HG02571 (cell line): ENCODE results near the gene LHX5.

Experiments
- ATAC-seq: cut with Tn5 transposase; IDR thresholded peaks from one replicate; pipeline ENCODE4 v1.9.1; 2021; ENCODE audit warnings: mild to moderate bottlenecking, moderate library complexity; ENCODE audit not compliant: unreplicated experiment

The LHX5 gene

DNA sequence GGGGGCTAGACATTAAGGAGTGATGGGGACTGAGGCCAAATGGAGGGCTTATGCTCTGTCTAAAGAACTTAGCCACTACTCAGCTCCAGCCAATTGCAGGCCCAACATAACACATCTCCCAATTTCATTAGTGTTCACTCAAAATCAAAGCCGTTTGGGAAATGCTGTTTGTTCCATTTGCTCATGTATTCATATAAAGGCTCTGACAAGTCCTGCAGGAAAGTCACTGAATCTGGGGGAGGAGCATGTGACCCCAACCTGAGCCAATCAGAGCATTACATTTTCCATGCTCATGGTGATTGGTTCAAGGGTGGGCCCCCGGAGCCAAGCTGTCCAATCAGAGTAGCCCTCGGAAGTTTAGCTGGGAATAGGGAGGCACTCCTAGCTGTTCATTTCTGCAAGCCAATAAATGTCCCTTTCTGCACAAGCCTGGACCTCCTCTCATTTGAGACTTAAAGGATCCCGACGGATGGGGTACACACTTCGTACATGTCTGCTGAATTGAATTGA lies 28.6 kb downstream of the LHX5 start:
- ATAC-seq: no peak

DNA sequence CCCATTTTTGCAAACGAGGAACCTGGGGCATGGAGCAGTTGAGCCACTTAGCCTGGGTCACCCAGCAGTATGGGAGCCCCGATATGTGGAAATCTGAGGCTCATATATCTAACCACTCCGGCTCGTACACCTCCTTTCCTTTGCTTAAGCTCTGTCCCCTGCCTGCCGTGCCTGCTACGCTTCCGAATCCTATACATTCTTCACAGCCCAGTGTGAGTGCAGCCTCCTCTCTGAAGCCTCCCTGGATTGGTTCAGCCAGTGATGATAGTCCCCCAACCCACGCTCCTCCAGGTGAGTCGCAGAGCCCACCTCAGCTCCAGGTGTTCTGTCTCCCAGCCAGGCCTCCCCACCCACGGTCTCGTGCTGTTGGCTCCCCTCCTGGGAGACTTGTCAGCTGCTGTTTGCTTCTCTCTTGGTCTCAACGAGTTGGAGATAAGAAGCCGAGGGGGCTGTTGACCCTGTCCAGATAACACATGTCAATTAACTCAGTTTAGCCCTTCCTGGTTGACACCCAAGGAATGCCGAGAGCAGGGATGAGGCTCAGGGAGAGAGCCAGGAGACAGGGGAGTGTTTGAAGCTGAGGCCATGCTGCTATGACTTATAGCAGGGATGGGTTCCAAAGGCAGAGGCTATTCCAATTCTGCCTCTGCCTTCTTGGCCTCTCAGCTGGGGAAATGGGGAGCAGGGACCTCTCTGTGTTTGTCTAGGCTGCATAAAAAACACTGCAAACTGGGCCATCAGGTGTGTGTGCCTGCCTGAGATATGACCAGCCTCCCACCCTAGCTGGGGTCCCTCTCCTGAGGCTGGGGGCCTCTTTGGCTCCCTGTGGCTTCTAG lies 30.5 kb downstream of the LHX5 start:
- ATAC-seq: no peak

DNA sequence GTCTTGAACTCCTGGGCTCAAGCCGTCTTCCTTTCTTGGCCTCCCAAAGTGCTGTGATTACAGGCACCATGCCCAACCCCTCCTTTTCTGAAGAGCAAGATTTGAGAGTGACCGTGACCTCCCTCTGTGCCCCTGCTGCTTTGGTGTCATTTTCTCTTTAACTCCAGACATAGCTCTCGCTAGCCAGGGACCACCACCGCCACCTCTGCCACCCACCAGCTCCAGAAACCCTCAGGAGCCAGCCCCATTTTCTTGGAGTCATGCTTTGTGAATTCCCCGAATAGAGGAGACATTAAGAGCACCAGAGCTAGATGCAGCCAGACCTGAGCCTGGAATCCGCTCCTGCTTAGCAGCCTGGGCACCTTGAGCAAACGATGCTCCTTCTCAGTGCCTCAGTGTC lies 31.3 kb downstream of the LHX5 start:
- no peak for ATAC-seq

DNA sequence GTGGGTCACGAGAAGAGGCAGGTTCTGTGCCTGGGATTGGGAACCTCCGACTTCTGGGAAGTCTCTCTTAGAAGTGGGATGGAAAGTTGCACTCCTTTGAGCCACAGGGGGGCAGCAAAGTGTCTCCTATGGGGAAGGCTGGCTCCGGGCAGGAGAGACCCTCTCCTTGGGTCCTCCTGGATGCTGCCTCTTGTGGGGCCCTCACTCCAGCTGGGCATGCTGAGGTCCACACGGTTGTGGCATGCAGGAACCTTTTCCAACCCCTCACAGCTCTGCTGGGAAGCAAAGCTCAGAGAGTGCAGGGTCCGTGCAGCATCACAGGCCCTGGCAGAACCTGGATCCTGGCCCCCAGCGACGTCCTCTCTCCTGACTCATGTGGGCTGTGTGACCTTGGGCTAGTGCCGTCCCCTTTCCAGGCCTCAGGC lies 32.1 kb downstream of the LHX5 start:
- ATAC-seq: no peak

DNA sequence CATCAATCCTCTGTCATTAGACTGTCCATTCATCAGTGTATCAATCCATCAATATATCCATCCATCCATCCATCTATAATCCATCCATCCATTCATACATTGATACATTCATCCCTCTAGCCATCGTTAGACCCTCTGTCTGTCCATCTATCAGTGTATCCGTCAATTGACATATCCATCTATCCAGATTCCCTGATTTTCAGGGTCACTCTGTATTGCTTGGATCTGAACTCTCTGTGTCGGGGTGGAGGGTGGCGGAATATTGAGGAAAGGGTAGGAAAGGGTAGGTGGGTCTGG lies 32.4 kb downstream of the LHX5 start:
- no peak for ATAC-seq

DNA sequence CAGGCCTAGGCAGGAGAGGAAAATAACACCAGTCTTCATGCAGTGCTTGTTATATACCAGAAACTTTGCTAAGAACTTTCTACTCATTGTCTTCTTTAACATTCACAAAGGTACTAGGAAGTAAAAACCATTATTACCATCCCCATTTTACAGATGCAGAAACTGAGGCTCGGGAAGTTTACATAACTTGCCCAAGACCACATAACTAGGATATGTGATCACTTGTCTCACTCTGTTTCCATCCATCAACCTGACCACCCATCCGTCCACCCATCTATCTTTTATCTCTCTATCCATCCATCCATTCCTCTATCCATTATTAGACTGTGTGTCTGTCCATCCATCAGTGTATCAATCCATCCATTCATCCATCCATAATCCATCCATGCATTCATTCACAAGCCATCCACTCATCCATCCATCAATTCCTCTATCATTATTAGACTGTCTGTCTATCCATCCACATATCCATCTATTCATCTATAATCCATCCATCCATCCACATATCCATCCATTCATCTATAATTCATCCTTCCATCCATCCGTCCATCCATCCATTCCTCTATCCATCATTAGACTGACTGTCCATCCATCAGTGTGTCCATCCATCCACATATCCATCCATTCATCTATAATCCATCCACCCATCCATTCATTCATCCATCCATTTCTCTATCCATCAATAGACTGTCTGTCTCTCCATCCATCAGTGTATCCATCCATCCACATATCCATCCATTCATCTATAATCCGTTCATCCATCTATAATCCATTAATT lies 33.0 kb downstream of the LHX5 start:
- ATAC-seq: no peak

DNA sequence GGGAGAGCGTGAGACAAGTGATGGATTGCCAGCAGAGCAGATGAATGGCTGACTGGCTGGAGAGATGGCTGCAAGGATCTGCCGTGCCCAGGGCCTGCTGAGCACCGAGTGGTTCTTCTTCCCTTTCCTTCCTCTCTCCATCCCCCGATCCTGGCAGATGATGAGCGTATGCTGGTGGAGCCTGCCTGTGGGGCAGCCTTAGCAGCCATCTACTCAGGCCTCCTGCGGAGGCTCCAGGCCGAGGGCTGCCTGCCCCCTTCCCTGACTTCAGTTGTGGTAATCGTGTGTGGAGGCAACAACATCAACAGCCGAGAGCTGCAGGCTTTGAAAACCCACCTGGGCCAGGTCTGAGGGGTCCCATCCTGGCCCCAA lies 34.0 kb downstream of the LHX5 start:
- ATAC-seq: no peak

DNA sequence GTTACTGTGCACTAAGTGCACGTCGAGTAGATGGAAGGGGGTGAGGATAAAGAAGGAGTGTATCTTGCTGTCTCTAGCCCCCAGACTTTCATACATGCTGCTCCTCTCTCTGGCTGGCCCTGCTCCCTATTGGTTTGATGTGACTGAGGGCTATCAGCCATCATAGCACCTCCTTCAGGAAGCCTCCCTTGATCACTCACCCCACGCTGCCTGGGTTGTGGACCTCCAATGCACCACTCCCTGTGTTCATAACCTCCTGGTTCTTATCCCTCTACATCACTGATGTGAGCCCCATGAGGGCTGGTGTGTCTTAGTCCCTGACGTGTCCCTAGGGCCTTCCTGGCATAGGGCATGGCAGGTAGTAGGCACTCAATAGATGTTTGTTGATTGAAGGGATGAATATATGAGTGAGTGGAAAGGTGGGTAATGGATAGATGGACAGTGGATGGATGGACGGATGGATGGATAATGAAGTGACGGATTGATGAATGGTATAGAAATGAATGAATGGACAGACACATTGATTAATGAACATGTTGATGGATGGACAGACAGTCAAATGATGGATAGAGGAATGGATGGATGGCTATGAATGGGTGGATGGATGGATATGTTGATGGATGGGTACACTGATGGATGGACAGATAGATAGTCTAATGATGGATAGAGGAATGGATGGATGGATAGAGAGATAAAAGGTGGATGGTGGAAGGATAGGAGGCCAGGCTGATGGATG lies 34.5 kb downstream of the LHX5 start:
- no peak for ATAC-seq

DNA sequence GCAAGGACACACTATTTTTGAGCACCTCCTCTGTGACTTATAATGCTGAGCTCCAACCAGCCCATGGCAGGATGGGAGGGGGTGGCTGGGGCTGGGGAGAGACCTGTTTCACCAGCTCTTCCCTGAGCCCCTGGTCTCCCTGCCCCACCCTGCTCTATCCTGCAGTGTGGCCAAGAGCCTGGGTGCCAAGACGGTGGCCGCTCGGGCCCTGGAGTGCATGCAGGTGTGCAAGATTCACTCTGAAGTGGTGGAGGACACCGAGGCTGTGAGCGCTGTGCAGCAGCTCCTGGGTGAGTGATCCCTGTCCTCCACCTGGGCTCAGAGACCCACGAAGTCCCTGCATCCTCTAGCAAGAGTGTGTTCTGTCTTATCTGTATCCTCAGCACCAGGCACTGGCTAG lies 35.1 kb downstream of the LHX5 start:
- ATAC-seq: no peak

DNA sequence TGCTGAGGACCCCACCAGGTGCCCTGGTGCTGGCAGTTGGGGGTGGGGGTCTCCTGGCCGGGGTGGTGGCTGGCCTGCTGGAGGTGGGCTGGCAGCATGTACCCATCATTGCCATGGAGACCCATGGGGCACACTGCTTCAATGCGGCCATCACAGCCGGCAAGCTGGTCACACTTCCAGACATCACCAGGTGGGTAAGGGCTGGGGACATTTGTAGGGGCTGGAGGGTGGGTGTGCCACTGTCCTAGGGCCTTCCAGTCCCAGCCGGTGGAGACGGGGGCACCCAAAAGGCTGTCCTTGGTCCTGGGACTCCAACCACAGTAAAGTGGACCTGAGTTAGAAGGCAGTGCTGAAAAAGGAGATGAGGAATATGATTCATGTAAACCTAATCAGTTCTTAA lies 36.3 kb downstream of the LHX5 start:
- no peak for ATAC-seq

DNA sequence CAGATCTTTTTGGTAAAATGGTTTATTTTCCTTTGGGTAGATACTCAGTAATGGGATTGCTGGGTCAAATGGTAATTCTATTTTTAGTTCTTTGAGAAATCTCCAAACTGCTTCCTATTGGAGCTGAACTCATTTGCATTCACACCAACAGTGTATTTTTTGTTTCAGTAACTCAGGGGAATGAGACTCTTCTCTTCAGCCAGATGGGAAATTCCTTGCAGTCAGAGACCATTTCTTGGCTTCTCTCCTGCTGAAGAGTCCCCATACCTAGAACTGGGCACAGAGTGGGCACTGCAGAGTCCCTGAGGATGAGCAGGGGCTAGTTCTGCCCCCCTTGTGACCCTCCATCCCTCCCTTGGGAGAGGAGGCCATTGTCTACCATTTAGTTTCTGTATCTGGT lies 38.7 kb downstream of the LHX5 start:
- ATAC-seq: no peak

DNA sequence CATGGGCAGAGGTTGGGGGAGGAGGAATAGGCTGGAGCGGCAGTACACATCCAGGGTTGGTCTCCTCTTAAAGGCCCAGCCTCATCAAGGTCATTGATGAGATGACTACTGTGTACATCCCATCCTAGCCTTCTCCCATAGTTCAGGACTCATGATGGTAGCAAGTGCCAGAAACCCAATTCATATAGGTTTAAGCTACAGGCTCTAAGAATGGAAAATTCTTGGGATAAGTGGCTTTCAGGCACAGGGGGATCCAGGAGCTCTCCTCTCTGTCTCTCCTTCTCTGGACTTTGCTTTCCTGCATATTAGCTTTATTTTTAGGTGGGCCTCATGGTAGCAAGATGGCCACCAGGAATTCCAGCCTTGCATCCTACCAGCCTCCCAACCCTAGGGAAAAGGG lies 43.2 kb downstream of the LHX5 start:
- no peak for ATAC-seq

DNA sequence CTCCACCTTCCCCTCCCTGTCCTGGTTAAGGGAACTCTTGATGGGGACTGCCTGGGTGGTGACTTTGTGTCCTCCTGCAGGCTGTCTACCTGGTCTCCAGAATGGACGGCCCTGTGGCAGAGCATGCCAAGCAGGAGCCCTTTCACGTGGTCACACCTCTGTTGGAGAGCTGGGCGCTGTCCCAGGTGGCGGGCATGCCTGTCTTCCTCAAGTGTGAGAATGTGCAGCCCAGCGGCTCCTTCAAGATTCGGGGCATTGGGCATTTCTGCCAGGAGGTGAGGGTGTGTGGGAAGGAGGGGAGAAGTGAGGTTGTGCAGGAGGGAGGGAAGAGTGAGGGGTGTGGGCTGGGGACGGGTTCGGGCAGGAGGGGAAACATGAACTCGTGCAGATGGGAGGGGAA lies 43.8 kb downstream of the LHX5 start:
- ATAC-seq: no peak

DNA sequence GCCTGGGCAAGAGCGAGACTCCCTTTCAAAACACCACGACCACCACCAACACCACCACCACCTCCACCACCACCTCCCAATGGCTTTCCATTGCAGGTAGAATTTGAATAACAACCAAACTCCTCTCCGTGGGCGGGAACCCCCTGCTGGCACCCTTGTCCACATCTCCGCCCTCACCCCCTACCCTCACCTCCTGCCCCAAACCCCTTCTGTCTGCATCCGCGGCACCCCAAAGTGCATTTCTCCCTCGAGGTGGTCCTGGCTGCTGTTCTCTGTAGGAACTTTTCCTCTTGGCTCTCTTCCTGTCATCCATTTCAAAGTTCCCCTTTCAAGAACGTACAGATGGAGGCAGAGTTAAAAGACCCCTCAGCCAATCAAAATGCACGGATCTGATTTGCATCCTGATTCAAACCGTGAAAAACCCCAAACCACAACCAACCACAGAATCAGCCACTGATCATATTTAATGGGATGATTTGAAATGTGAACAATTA lies 45.7 kb downstream of the LHX5 start:
- ATAC-seq: no peak

DNA sequence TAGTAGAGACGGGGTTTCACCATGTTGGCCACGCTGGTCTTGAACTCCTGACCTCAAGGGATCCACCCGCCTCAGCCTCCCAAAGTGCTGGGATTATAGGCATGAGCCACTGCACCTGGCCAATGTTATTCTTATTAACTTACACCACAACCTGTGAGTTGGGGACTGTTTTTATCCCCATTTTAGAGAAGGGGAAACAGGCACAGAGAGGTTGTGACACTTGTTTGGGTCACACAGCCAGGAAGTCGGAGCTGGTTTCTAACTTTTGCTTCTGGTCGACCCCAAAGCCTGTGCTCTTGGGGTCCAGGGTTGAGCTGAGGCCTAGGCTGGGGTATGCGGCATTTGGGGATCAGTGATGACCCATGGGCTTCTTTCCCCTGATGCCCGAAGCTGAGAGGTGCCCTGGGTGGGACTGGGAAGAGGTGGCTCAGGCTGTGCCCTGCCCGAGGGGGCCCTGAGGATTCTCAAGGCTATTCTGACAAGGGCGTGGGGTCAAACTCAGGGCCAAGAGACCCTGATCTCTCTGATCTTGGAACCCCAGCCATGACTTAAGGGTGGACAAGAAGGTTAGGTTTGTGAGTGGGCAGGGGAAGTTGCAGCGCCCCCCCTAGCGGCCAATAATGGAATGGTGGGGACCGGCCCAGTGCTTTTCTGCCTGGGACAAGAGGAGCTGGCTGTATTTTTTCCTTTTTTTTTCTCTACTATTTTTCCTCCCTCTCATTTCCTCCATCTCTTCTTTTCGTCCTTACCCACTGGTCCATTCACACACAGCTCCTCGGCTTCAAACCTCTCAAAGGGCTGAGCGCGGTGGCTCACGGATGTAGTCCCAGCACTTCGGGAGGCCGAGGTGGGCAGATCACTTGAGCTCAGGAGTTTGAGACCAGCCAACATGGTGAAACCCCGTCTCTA lies 46.5 kb downstream of the LHX5 start:
- ATAC-seq: no peak

DNA sequence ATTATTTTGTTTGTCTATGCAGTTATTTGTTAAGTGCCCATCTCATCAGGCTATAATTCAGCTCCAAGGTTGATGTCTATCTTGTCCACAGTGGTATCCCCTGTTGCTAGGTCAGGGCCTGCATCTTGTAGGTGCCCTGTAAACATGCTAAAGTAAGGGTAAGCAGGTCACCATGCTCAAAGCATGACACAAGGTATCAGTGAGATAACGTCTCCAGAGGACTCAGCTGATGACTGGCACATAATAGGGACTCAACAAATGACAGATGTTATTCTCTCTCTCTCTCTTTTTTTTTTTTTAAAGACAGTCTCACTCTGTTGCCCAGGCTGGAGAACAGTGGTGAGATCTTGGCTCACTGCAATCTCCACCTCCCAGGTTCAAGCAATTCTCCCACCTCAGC lies 47.2 kb downstream of the LHX5 start:
- no peak for ATAC-seq

DNA sequence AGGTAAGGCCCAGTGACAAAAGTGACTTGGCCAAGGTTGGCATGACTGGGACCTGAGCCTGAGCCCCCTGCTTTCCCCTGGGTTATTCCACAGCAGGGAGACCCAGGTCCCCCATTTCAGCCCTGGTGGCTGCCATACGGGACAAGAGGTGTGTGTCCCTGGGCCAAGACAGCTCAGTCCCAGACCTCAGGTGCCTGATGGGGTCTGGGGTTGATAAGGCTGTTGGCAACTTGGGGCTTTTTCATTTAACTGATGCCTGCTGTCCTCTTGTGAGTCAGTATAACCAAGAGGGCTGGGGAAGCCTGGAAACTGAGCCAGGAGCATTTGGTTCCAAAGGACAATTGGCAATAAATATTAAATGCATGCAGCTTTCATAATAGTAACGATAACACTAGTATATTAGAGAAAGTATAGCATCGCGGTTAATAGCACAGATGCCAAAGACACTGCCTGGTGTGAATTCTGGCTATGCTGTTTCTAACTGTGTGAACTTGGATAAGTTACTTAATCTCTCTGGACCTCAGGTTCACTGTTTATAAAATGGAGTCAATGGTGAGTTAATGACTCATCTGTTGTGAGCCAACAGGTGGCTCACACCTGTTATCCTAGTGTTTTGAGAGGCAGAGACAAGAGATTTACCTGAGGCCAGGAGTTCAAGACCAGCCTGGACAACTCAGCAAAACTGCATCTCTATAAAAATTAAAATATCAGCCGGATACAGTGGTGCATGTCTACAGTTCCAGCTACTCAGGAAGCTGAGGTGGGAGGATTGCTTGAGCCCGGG lies 48.6 kb downstream of the LHX5 start:
- no peak for ATAC-seq

DNA sequence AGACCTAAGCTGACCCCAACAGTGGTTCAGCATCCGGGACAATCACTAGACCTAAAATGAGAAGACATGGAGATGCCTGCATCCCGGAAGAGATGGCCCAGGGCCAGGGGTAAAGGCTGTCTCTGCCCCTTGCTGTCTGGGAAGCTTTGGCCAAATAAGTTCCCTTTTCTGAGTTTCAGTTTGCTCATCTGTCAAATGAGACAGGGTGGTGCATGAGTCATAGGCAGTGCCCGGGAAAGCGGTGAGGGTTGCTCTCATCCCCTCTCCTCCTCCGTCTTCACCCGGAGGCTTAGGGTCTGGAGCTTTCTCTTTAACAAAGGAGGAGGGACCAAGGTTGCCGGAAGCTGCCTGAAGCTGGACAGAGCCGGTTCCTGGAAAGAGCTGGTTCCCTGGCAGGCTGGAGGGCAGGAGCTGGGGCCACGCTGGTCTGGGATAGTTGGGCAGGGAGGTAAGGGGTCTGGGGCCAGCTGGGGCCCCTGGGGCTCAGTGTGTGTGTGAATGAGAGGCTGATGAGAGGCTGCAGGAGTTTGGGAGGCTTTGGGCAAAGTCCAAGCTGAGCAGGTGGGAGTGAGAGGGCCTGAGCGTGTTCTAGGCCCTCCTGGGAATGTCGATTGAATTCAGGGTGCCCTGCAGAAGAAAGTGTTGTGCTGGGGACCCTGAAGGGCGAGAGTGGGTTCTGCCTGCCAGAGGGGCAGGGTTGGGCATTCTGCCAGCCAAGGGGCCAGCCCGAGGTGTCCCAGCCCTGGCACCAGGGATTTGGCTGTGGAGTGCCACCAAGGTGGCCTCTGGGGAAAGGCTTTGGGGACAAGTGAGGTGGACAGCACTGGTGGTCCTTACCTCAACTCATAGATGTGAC lies 49.4 kb downstream of the LHX5 start, which contains the start of gene SDSL:
Gene SDSL, plus strand, starts transcription at position 351 of the 856 bp plus-strand sequence. CDS start 5,603 bp downstream, outside the sequence.
- peak; percentile 83 for ATAC-seq
